ENCODE data around the gene ZC3H12A.
"Not testable (repeated sequence)": the region's sequence is repeated elsewhere in the genome, so short reads cannot be mapped to it uniquely, and the experiment has no call there.

The ZC3H12A gene

GRCh38 chr1:37498872-37499617, 24.7 kb downstream of the ZC3H12A start:
- Mint-ChIP-seq H3K27me3 (no peaks in the 10 kb centered on the region), H3K4me3 (no peak overlapping the region), H3K9me3 (no peaks in the 10 kb centered on the region), H3K27ac (no peak overlapping the region), H3K4me1 (no peaks in the 10 kb centered on the region)
- DNase-seq (no peak), ATAC-seq (no peak)

DNA sequence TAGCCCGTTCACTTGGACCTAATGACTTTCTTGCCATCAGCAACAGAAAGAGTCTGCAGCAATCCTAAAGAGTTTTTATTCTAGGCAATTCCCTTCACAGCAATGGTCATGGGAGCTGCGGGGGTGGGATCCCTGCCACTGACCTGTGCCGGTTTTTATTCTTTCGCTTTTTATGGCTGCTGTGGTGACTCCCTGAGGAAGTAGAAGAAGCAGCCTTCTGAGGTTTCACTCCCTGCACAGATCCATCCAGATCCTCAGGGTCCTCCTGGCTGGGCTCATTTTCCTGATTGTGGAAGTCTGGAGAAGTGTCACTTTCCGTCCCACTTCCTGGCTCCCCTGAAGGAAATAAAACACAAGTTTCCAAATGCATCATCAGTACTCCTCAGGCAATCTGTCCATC, 27.3 kb downstream of the ZC3H12A start:
- Mint-ChIP-seq H3K27ac (no peak overlapping the region), H3K9me3 (no peaks in the 10 kb centered on the region), H3K4me3 (no peak overlapping the region), H3K4me1 (no peaks in the 10 kb centered on the region), H3K27me3 (no peaks in the 10 kb centered on the region)
- no peak for ATAC-seq
- no peak for DNase-seq

DNA sequence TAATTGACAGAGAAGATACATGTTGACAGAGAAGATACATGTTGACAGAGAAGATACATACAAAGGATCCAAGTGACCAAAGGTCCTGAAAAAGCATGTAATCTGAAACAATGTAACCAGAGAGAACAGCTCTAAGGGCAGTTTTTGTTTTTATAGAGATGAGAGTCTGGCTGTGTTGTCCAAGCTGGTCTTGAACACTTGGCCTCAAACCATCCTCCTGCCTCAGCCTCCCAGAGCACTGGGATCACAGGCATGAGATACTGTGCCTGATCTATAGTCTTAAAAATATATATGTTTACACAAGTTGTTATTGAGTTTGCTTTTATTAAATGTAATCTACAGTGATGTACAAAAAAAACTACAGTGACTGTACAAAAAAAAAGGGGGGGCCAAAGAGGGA, 27.7 kb downstream of the ZC3H12A start:
- H3K4me3 Mint-ChIP-seq: no peak overlapping the region
- H3K27ac Mint-ChIP-seq: no peak overlapping the region
- no peaks in the 10 kb centered on the region for H3K9me3 Mint-ChIP-seq
- H3K4me1 Mint-ChIP-seq: peaks cover under 1% of the 10 kb centered on the region
- ATAC-seq (no peak), DNase-seq (no peak)
- no peaks in the 10 kb centered on the region for H3K27me3 Mint-ChIP-seq

GRCh38 chr1:37502791-37503190, 28.4 kb downstream of the ZC3H12A start:
- not testable (repeated sequence) for DNase-seq, H3K9me3 Mint-ChIP-seq, H3K4me1 Mint-ChIP-seq, ATAC-seq, H3K4me3 Mint-ChIP-seq, H3K27ac Mint-ChIP-seq, H3K27me3 Mint-ChIP-seq

DNA sequence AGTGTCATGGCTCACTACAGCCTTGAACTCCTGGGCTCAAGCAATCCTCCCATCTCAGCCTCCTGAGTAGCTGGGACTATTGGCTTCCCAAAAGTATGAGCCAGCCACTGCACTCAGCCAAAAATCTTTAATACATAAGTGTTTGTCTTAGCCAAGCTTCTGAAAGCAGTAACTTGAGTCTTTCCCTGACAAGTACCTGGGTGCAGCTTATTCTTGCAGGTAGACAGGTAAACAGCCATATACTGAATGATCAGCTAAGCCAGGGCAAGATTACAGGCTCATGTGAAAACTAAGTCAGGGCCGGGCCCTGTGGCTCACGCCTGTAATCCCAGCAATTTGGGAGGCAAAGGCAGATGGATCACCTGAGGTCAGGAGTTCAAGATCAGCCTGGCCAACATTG, 32.4 kb downstream of the ZC3H12A start:
- Mint-ChIP-seq H3K4me1 (peaks cover 22% of the 10 kb centered on the region), H3K27me3 (no peaks in the 10 kb centered on the region), H3K4me3 (no peak overlapping the region), H3K27ac (no peak overlapping the region), H3K9me3 (no peaks in the 10 kb centered on the region)
- ATAC-seq: no peak
- no peak for DNase-seq

DNA sequence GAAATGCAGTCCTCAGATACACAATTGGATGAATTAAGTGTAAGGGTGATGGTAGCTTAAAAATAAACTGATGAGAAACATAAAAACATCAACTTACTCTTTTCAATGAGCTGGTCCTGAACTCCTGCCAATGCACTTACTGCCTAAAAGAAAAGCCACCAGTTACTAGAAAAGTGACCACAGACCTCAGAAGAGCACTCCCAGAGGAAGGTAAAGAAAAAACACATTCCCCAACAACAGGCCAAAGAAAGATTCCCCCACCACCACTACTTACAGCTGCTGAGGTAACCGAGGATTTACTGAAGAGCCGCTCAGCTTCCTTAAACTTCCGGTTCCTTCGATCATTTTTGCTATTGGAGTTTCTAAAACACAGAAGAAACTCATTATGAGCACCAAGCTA, 34.8 kb downstream of the ZC3H12A start:
- Mint-ChIP-seq H3K9me3 (no peaks in the 10 kb centered on the region), H3K4me3 (peak overlapping the region in 1 of 2 donors; percentile 58), H3K4me1 (peaks cover 39% of the 10 kb centered on the region), H3K27ac (no peak overlapping the region), H3K27me3 (no peaks in the 10 kb centered on the region)
- DNase-seq (no peak), ATAC-seq (peak; percentile 46)

- Mint-ChIP-seq H3K27ac (peak overlapping the region; percentile 94 to 98), H3K4me3 (peak overlapping the region; percentile 95 to 98), H3K4me1 (peaks cover 59% of the 10 kb centered on the region), H3K9me3 (no peaks in the 10 kb centered on the region), H3K27me3 (no peaks in the 10 kb centered on the region)
- DNase-seq: peak; percentile 54 to 78
- peak; percentile 70 for ATAC-seq
Observed at GRCh38 chr1:37513795-37514349, 39.5 kb downstream of the ZC3H12A start.

DNA sequence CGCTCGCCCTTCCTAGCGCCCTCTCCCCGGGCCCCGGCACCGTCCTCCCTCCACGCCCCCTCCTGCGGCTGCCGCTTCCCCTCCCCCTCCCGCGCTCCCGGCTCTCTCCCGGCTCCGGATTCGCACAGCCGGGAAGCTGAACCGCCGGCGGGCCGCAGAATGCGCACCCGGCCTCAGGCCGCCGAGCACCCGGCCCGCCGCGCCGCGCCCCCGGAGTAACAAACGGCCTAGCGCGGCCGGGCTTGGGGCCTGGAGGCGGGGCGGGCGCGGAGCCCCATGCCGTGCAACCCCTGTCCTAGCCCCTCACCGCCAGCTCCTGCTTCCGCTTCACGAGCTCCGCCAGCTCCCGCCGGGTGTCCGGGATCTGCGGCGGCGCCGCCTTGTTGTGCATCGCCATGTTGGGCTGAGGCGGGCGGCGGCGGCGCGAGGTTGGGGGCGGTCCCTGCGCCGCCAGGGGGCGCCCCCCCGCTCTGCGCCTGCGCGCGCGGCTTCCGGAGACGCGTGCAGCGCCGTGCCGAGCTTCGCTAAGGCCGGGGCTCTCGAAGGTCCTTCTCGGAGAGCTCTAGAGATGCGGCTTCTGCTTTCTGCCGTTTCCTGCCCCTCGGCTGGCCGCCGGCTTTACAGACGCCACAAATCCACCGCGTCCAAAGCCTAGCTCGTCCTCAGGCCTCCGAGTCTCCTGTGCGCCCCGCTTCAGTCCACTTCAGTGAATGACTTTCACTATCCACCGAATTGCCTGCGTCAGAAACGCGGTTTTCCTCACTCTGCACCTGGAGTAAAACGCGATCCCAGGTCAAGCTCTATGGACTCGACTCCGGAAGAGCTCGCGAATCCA, 40.2 kb downstream of the ZC3H12A start, which contains the start of gene MEAF6:
TSS of gene MEAF6 (minus strand) at position 417 of the 835 bp plus-strand sequence. CDS start at position 397, 20 bp downstream.
- peaks cover 59% of the 10 kb centered on the region for H3K4me1 Mint-ChIP-seq
- H3K27me3 Mint-ChIP-seq: no peaks in the 10 kb centered on the region
- no peaks in the 10 kb centered on the region for H3K9me3 Mint-ChIP-seq
- DNase-seq: peak; percentile 81 to 86
- ATAC-seq: peak; percentile 92
- H3K4me3 Mint-ChIP-seq: peak within 1 kb of the TSS; percentile 95 to 98
- peak within 1 kb of the TSS; percentile 98 for H3K27ac Mint-ChIP-seq

DNA sequence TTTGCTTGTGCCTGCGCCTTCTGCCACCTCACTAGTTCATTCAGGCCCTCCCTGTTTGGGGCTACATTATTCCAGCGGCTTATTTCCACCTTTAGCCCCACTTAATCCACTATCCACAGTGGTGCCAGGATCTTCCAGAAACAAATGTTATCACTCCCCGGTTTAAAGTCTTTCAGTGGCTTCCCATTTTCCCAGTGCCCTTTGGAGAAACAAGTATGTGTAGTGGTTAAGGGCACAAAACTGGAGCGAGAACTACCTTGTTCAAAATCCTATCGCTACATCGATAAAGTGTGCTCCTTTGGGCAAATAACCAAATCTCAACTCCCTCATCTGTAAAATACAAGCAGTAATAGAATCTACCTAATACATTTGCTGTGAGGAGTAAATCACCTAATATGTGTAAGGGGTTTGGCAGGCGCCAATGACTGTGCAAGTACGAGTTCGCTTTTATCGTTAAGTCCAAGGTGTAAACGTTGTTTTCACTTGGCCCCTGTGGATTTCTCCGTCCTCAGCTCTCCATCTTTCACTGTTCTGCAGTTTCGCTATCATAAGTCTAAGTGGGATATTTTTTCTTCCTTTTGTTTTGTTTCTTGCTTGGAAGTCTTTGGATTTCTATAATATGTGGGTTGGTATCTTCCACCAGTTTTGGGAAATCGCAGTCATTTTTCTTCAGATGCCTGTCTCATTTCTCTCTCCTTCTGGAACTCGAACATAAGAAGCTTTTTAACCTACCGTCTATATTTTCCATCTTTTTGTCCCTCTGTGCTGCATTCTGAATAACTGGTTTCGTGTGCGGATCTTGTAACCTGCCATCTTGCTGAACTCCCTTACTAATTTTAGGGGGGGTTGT, 41.0 kb downstream of the ZC3H12A start:
- H3K27ac Mint-ChIP-seq: peak overlapping the region; percentile 95 to 98
- peak; percentile 1 for ATAC-seq

GRCh38 chr1:37517569-37517968, 43.2 kb downstream of the ZC3H12A start:
- ATAC-seq: no peak
- H3K4me3 Mint-ChIP-seq: no peak overlapping the region
- DNase-seq: no peak
- no peaks in the 10 kb centered on the region for H3K27me3 Mint-ChIP-seq
- peaks cover 64% of the 10 kb centered on the region for H3K4me1 Mint-ChIP-seq
- H3K27ac Mint-ChIP-seq: no peak overlapping the region
- no peaks in the 10 kb centered on the region for H3K9me3 Mint-ChIP-seq

More for the DNA sequence above, 41.0 kb downstream of the ZC3H12A start:
- no peaks in the 10 kb centered on the region for H3K9me3 Mint-ChIP-seq
- peaks cover 66% of the 10 kb centered on the region for H3K4me1 Mint-ChIP-seq
- no peak for DNase-seq
- peak overlapping the region; percentile 95 to 98 for H3K4me3 Mint-ChIP-seq
- H3K27me3 Mint-ChIP-seq: no peaks in the 10 kb centered on the region

DNA sequence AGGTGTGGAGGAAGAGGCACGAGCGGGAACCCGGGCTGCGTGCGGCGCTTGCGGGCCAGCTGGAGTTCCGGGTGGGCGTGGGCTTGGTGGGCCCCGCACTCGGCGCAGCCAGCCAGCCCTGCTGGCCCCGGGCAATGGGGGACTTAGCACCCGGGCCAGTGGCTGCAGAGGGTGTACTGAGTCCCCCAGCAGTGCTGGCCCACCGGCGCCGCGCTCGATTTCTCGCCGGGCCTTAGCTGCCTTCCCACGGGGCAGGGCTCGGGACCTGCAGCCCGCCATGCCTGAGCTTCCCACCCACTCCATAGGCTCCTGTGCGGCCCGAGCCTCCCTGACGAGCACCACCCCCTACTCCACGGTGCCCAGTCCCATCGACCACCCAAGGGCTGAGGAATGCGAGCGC, 43.9 kb downstream of the ZC3H12A start:
- peaks cover 57% of the 10 kb centered on the region for H3K4me1 Mint-ChIP-seq
- DNase-seq, H3K9me3 Mint-ChIP-seq, ATAC-seq, H3K27me3 Mint-ChIP-seq: not testable (repeated sequence)
- H3K4me3 Mint-ChIP-seq: peak overlapping the region; percentile 95 to 97
- peak overlapping the region in 1 of 2 donors; percentile 97 for H3K27ac Mint-ChIP-seq

DNA sequence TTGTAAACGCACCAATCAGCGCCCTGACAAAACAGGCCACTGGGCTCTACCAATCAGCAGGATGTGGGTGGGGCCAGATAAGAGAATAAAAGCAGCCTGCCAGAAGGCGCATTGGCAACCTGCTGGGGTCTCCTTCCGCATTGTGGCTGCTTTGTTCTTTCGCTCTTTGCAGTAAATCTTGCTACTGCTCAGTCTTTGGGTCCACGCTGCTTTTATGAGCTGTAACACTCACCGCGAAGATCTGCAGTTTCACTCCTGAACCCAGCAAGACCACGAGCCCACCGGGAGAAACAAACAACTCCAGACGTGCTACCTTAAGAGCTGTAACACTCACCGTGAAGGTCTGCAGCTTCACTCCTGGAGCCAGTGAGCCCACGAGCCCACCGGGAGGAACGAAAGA, 44.5 kb downstream of the ZC3H12A start:
- H3K27me3 Mint-ChIP-seq, H3K9me3 Mint-ChIP-seq: not testable (repeated sequence)
- ATAC-seq: peak; percentile 27
- Mint-ChIP-seq H3K27ac (peak overlapping the region; percentile 97 to 99), H3K4me3 (peak overlapping the region; percentile 95 to 97), H3K4me1 (peaks cover 52% of the 10 kb centered on the region)
- peak; percentile 81 to 87 for DNase-seq

GRCh38 chr1:37519613-37520012, 45.2 kb downstream of the ZC3H12A start:
- H3K4me1 Mint-ChIP-seq: peaks cover 52% of the 10 kb centered on the region
- DNase-seq (peak; percentile 25 to 52), ATAC-seq (peak; percentile 79)
- H3K27ac Mint-ChIP-seq: peak overlapping the region; percentile 97 to 99
- H3K27me3 Mint-ChIP-seq: no peaks in the 10 kb centered on the region
- H3K9me3 Mint-ChIP-seq: no peaks in the 10 kb centered on the region
- peak overlapping the region; percentile 95 to 97 for H3K4me3 Mint-ChIP-seq

DNA sequence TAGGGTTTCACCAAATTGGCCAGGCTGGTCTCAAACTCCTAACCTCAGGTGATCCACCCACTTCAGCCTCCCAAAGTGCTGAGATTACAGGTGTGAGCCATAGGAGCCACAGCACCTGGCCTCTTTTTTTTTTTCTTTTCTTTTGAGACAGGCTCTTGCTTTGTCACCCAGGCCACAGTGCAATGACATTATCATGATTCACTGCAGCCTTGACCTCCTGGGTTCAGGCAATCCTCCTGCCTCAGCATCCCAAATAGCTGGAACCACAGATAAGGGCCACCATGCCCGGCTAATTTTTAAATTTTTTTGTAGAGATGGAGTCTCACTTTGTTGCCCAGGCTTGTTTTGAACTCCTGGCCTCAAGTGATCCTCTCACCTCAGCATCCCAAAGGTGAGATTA, 55.5 kb downstream of the ZC3H12A start:
- not testable (repeated sequence) for H3K9me3 Mint-ChIP-seq, H3K27ac Mint-ChIP-seq, H3K27me3 Mint-ChIP-seq, DNase-seq, ATAC-seq, H3K4me3 Mint-ChIP-seq
- peaks cover 13% of the 10 kb centered on the region for H3K4me1 Mint-ChIP-seq

Data from stimulated activated naive CD8-positive, alpha-beta T cell treated with anti-CD3 and anti-CD28 coated beads, Interleukin-15, amount 100 ng/mL, for 72 hours (primary cell).